Smooth muscle cell (in vitro differentiated cells): Measurements from ENCODE around the gene ISG20. TPM values are rescaled to one million over a fixed set of nuclear protein-coding genes. Genes with fewer than 3 reads are reported as not detected.

Source experiments
- DNase-seq: peaks from one replicate; lab custom pipeline; 2025; ENCODE audit not compliant: unreplicated experiment; lab: John Stamatoyannopoulos, UW
- H2AFZ ChIP-seq: fragments of 200-600 bp; sonication (generic); 2 replicates; pipeline ENCODE4 v1.6.0; 2016; ENCODE audit warnings: antibody characterized with exemption, low read depth, mild to moderate bottlenecking
- H3F3A ChIP-seq: fragments of 200-600 bp; sonication (generic); 2 replicates; pipeline ENCODE4 v1.6.0; 2017; ENCODE audit warnings: antibody characterized with exemption, low read depth
- H3K27ac ChIP-seq: fragments of 200-600 bp; sonication (generic); 2 replicates; pipeline ENCODE4 v1.5.1; 2016; ENCODE audit warnings: low read depth, mild to moderate bottlenecking
- H3K27me3 ChIP-seq: fragments of 200-600 bp; sonication (generic); 2 replicates; pipeline ENCODE4 v1.6.1; 2016; ENCODE audit warnings: low read depth, mild to moderate bottlenecking
- H3K36me3 ChIP-seq: fragments of 200-600 bp; sonication (generic); 2 replicates; pipeline ENCODE4 v1.5.1; 2016; ENCODE audit warnings: low read depth
- H3K4me1 ChIP-seq: fragments of 200-600 bp; sonication (generic); 2 replicates; pipeline ENCODE4 v1.5.1; 2016; ENCODE audit warnings: low read depth
- H3K4me2 ChIP-seq: fragments of 200-600 bp; sonication (generic); 2 replicates; pipeline ENCODE4 v1.6.0; 2016; ENCODE audit warnings: mild to moderate bottlenecking
- H3K4me3 ChIP-seq: fragments of 200-600 bp; sonication (generic); 2 replicates; pipeline ENCODE4 v1.5.1; 2016; ENCODE audit warnings: mild to moderate bottlenecking
- H3K79me2 ChIP-seq: fragments of 200-600 bp; sonication (generic); 2 replicates; pipeline ENCODE4 v1.6.0; 2016; ENCODE audit warnings: low read depth, mild to moderate bottlenecking
- H3K9ac ChIP-seq: fragments of 200-600 bp; sonication (generic); 2 replicates; pipeline ENCODE4 v1.6.0; 2016; ENCODE audit warnings: low read depth
- H3K9me3 ChIP-seq: fragments of 200-600 bp; sonication (generic); replicated peaks from 2 replicates; pipeline ENCODE4 v1.5.1; 2016; ENCODE audit warnings: low read depth
- H4K20me1 ChIP-seq: fragments of 200-600 bp; sonication (generic); 2 replicates; pipeline ENCODE4 v1.6.0; 2016; ENCODE audit warnings: low read depth
- WGBS: methylation state at CpG from one replicate; pipeline ENCODE4 v1.1.7; 2016; ENCODE audit warnings: low lambda C conversion rate; 5-methylcytosine and 5-hydroxymethylcytosine counted together
- polyA plus RNA-seq: library from polyadenylated mRNA; unstranded; fragments of >200 nt; fragmentation: Nextera tagmentation; extraction: Ambion mirVana; gene quantifications from 2 replicates; pipeline ENCODE4 v1.2.1, GENCODE V29; 2016
- total RNA-seq: library from RNA; depleted of rRNA; stranded (reverse); fragments of >200 nt; gene quantifications from 2 replicates; pipeline ENCODE4 v1.2.3, GENCODE V29; 2014
- TF ChIP-seq, protein P1 (sequence below): fragments of 200-600 bp; sonication (generic); IDR thresholded peaks from 2 replicates; pipeline ENCODE4 v1.5.1; 2017; ENCODE audit warnings: borderline replicate concordance, mild to moderate bottlenecking, antibody characterized with exemption; ENCODE audit not compliant: insufficient read depth, poor library complexity, severe bottlenecking

ISG20 gene
- total and polyA plus RNA-seq, 2 experiments from 2014 or later, result 0.81 to 1.1 TPM

DNA sequence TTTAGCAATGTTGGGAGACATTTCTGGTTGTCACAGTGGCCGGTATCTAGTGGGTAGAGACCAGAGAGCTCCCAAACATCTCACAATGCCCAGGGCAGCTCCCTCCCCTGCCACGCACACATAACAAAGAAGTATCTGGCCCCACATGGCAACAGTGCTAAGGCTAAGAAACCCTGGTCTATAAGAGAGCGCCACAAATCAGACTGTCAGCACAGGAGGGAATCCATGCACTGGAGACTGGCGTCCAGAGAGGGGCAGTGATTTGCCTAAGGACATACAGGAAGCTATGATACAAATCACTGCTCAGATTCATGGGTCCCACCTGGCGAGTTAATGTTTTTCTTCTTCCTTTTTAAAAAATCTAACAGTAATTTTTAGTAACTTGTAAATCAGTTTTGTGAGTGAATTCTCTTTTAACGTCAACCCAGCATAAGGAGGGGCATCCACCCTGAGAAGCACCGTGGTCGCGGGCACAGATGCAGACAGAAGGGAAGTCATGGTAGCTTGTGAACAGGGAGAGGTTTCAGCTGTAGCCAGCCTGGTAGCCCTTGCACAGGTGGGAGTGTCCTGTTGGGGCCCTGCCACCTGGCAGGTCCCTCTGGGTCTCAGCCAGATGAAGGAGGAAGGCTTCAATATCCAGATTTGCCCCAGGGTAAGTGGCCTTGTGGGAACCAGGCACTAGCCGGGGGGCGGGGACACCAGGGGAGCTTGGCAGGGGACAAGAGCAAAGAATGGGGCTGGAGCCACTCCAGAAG lies 8.7 kb downstream of the ISG20 start:
- Histone ChIP-seq H3F3A (no peaks in the 10 kb centered on the region), H3K27ac (no peak overlapping the region)
- WGBS, result 92% methylated on average over 11 of the region's 11 CpGs

DNA sequence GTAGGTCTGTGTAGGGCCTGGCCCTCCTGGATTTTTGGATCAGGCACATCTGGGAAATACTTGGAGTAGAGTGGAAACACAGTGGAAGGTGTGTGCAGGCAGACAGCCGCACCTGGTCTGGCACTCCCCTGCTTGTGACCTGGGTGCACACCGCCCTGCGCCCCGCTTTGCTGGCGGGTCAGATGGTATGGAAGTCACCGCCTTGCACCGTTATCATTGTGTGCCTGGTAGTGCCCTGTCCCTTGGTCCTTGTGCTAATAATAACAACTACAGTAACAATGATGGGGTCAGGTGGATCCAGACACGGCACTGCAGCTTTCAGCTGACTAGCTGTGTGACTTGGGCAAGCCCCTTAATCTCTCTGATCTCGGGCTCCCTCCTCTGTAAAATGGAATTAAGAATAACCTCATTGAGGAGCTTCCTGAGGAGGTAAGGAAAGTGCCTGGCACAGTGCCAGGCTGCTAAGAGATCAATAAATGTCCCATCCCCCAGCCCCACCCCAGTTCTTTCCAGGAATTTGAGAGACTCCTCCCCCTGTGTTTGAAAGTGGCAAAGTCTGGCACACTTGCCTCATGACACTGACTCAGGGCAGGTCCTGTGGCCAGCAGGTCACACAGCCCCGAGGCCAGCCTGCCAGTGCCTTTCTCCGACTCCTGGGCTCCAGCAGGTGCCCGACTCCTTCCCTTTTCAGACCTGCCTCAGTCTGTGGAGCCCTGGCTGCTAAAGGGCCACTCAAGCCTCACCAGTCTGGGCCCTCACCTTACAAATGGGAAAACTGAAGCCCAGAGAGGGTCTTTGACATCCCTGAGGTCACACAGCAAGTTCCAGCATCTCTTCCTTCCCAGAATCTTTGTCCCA lies 9.8 kb downstream of the ISG20 start:
- Histone ChIP-seq H3K4me2 (no peak overlapping the region), H3K9me3 (no peaks in the 10 kb centered on the region), H3K9ac (no peak overlapping the region), H3K27me3 (no peaks in the 10 kb centered on the region), H3F3A (no peaks in the 10 kb centered on the region), H3K36me3 (no peaks in the 10 kb centered on the region), H4K20me1 (no peaks in the 10 kb centered on the region), H3K27ac (no peak overlapping the region), H3K4me3 (no peak overlapping the region), H2AFZ (no peak overlapping the region), H3K4me1 (no peaks in the 10 kb centered on the region), H3K79me2 (no peaks in the 10 kb centered on the region)
- WGBS, result 98% methylated on average over 12 of the region's 12 CpGs
- TF ChIP-seq, protein P1, sequence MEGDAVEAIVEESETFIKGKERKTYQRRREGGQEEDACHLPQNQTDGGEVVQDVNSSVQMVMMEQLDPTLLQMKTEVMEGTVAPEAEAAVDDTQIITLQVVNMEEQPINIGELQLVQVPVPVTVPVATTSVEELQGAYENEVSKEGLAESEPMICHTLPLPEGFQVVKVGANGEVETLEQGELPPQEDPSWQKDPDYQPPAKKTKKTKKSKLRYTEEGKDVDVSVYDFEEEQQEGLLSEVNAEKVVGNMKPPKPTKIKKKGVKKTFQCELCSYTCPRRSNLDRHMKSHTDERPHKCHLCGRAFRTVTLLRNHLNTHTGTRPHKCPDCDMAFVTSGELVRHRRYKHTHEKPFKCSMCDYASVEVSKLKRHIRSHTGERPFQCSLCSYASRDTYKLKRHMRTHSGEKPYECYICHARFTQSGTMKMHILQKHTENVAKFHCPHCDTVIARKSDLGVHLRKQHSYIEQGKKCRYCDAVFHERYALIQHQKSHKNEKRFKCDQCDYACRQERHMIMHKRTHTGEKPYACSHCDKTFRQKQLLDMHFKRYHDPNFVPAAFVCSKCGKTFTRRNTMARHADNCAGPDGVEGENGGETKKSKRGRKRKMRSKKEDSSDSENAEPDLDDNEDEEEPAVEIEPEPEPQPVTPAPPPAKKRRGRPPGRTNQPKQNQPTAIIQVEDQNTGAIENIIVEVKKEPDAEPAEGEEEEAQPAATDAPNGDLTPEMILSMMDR, result no peak
- DNase-seq, result no peak

More for the DNA sequence above, 8.7 kb downstream of the ISG20 start:
- TF ChIP-seq, protein P1, result no peak
- no peak overlapping the region for H3K4me2 ChIP-seq
- H3K79me2 ChIP-seq, result no peaks in the 10 kb centered on the region
- H3K27me3 ChIP-seq, result no peaks in the 10 kb centered on the region
- no peaks in the 10 kb centered on the region for H4K20me1 ChIP-seq
- no peak overlapping the region for H3K9ac ChIP-seq
- H3K4me3 ChIP-seq, result no peak overlapping the region
- H3K36me3 ChIP-seq, result no peaks in the 10 kb centered on the region
- DNase-seq, result no peak
- H3K9me3 ChIP-seq, result no peaks in the 10 kb centered on the region
- no peaks in the 10 kb centered on the region for H3K4me1 ChIP-seq
- no peak overlapping the region for H2AFZ ChIP-seq

DNA sequence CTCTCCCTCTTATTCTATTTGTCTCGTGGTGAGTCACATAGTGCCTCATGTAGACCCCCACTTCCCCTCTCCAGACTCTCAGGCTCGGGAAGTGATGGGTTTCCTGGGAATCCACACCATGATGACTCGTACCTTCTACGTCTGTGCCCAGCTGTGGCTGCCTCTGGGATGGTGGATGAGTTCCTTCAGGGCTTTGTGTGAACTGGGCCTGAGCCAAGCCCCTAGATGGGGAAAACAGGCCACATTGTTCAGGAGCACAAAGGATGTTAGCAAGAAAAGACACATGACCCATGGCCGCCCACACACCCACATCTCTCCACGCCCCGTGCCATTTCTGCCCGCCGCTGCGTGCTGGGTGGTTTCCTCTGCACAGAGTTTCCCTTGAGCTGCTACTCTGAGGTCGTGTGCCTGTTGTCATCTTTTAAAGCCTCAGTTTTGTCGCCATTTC lies 10.5 kb downstream of the ISG20 start:
- Histone ChIP-seq H4K20me1 (no peaks in the 10 kb centered on the region), H3K4me1 (no peaks in the 10 kb centered on the region), H3K9ac (no peak overlapping the region), H3K27me3 (no peaks in the 10 kb centered on the region), H3K36me3 (no peaks in the 10 kb centered on the region), H3K9me3 (no peaks in the 10 kb centered on the region), H3F3A (no peaks in the 10 kb centered on the region), H2AFZ (no peak overlapping the region), H3K79me2 (no peaks in the 10 kb centered on the region), H3K27ac (no peak overlapping the region), H3K4me3 (no peak overlapping the region), H3K4me2 (no peak overlapping the region)
- TF ChIP-seq, protein P1, result no peak
- WGBS, result 53% methylated on average over 12 of the region's 12 CpGs
- DNase-seq, result no peak
